Kidney capillary endothelial cell (primary cell): Measurements from ENCODE around the gene CMC2.

ENCODE experiments used
- DNase-seq: peaks from one replicate; pipeline ENCODE4 v3.0.0-alpha.2; 2018; ENCODE audit warnings: low spot score

The CMC2 gene

GRCh38 chr16:80924372-80924978 is 82.2 kb downstream of the CMC2 start:
- DNase-seq, result peak; percentile 67

GRCh38 chr16:80923356-80923755 is 83.3 kb downstream of the CMC2 start:
- no peak for DNase-seq
